ENCODE data around the gene WWOX. TPM values are rescaled to one million over a fixed set of nuclear protein-coding genes. Genes with fewer than 3 reads are reported as not detected.

WWOX gene
- total RNA-seq, 2 experiments from 2014 or later = 16.6 to 19.0 TPM

- no peak for DNase-seq
- Mint-ChIP-seq H3K36me3 (ENCODE audit: low read depth) (no peaks in the 10 kb centered on the region), H3K4me1 (peaks cover 19% of the 10 kb centered on the region), H3K27ac (no peak overlapping the region), H3K9me3 (no peaks in the 10 kb centered on the region), H3K27me3 (no peaks in the 10 kb centered on the region), H3K4me3 (no peak overlapping the region)
- ChIA-PET POLR2A (no interaction called here), CTCF (interaction anchor here (0.9 kb wide), 1 partner anchor 34 kb away, joined by 3 read pairs; no protein-coding TSS in a partner anchor)
These were observed 471.1 kb downstream of the WWOX start for GRCh38 chr16:78570399-78571141.

GRCh38 chr16:78571434-78571833 is 472.0 kb downstream of the WWOX start:
- H3K36me3 Mint-ChIP-seq (ENCODE audit: low read depth) = no peaks in the 10 kb centered on the region
- CTCF ChIA-PET = no interaction called here

GRCh38 chr16:78571898-78572358 is 472.5 kb downstream of the WWOX start:
- no peaks in the 10 kb centered on the region for H3K36me3 Mint-ChIP-seq (ENCODE audit: low read depth)
- no peaks in the 10 kb centered on the region for H3K9me3 Mint-ChIP-seq
- no peak overlapping the region for H3K27ac Mint-ChIP-seq
- no peaks in the 10 kb centered on the region for H3K27me3 Mint-ChIP-seq
- H3K4me1 Mint-ChIP-seq = peaks cover 13% of the 10 kb centered on the region
- no peak overlapping the region for H3K4me3 Mint-ChIP-seq
- ChIA-PET POLR2A (no interaction called here), CTCF (no interaction called here)
- no peak for DNase-seq

More at GRCh38 chr16:78571434-78571833, 472.0 kb downstream of the WWOX start:
- no peak for DNase-seq
- no peaks in the 10 kb centered on the region for H3K9me3 Mint-ChIP-seq
- no peaks in the 10 kb centered on the region for H3K27me3 Mint-ChIP-seq
- H3K27ac Mint-ChIP-seq = no peak overlapping the region
- POLR2A ChIA-PET = no interaction called here
- H3K4me3 Mint-ChIP-seq = no peak overlapping the region
- H3K4me1 Mint-ChIP-seq = peaks cover 15% of the 10 kb centered on the region

GRCh38 chr16:78574571-78574970 is 475.1 kb downstream of the WWOX start:
- CTCF ChIA-PET = no interaction called here
- H3K9me3 Mint-ChIP-seq = peaks cover 2% of the 10 kb centered on the region

DNA sequence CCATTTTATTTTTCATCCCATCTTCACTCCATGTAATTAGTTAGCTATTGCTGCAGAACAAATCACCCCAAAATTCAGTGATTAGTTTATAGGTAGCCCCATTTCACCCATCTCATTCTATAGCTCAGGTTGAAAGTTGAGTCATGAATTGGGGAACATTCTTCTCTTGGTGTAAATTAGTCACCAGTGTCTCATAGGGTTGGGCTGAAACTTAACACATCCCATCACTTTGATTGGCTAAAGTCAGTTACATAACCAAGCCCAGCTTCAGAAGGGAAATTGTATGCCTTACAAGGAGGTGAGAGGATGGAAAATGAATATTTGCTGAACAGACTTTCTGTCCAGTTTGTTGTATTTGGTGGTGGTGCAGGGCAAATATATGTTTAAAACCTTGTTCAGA is 477.5 kb downstream of the WWOX start:
- H3K4me3 Mint-ChIP-seq = no peak overlapping the region
- H3K9me3 Mint-ChIP-seq = peaks cover 2% of the 10 kb centered on the region
- no peaks in the 10 kb centered on the region for H3K36me3 Mint-ChIP-seq (ENCODE audit: low read depth)
- ChIA-PET CTCF (interaction anchor here (0.7 kb wide), 1 partner anchor 16 kb away, joined by 3 read pairs; no protein-coding TSS in a partner anchor), POLR2A (no interaction called here)
- no peak for DNase-seq
- H3K4me1 Mint-ChIP-seq = peaks cover 10% of the 10 kb centered on the region
- no peaks in the 10 kb centered on the region for H3K27me3 Mint-ChIP-seq
- H3K27ac Mint-ChIP-seq = no peak overlapping the region

More at GRCh38 chr16:78574571-78574970, 475.1 kb downstream of the WWOX start:
- H3K4me3 Mint-ChIP-seq = no peak overlapping the region
- DNase-seq = no peak
- peaks cover 18% of the 10 kb centered on the region for H3K4me1 Mint-ChIP-seq
- H3K27me3 Mint-ChIP-seq = no peaks in the 10 kb centered on the region
- POLR2A ChIA-PET = no interaction called here
- H3K36me3 Mint-ChIP-seq (ENCODE audit: low read depth) = no peaks in the 10 kb centered on the region
- H3K27ac Mint-ChIP-seq = no peak overlapping the region

- DNase-seq = no peak
- H3K9me3 Mint-ChIP-seq = peaks cover 2% of the 10 kb centered on the region
- H3K36me3 Mint-ChIP-seq (ENCODE audit: low read depth) = no peaks in the 10 kb centered on the region
- no peak overlapping the region for H3K4me3 Mint-ChIP-seq
- H3K4me1 Mint-ChIP-seq = peaks cover 10% of the 10 kb centered on the region
- POLR2A ChIA-PET = no interaction called here
- peak overlapping the region; percentile 36 for H3K27ac Mint-ChIP-seq
- CTCF ChIA-PET = no interaction called here
- H3K27me3 Mint-ChIP-seq = no peaks in the 10 kb centered on the region
These were observed 478.2 kb downstream of the WWOX start for GRCh38 chr16:78577630-78578029.

GRCh38 chr16:78579020-78579419 is 479.6 kb downstream of the WWOX start:
- peaks cover 2% of the 10 kb centered on the region for H3K9me3 Mint-ChIP-seq
- peaks cover 10% of the 10 kb centered on the region for H3K4me1 Mint-ChIP-seq
- H3K27ac Mint-ChIP-seq = no peak overlapping the region
- H3K27me3 Mint-ChIP-seq = no peaks in the 10 kb centered on the region
- ChIA-PET CTCF (no interaction called here), POLR2A (no interaction called here)
- DNase-seq = no peak
- H3K4me3 Mint-ChIP-seq = no peak overlapping the region
- no peaks in the 10 kb centered on the region for H3K36me3 Mint-ChIP-seq (ENCODE audit: low read depth)

DNA sequence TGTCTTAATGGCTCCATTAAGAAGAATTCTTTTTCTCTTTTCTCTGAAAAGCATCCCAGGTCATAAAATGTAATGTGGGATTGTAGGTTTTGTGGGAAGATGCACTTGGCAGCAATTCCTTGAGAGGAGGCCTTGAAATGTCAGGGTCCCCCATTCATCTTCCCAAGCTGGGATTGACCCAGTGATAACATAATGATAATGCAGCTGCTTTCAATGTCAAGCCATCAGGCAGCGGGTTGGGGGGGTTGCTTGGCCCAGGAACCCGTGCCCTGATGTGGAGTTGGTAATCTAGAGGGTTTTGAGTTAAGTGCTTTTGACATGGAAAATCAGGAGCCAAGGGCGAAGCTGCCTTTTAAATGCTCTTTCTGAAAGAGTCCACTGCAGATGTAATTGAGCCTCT is 484.0 kb downstream of the WWOX start:
- ChIA-PET CTCF (no interaction called here), POLR2A (no interaction called here)
- peaks cover 2% of the 10 kb centered on the region for H3K9me3 Mint-ChIP-seq
- H3K36me3 Mint-ChIP-seq (ENCODE audit: low read depth) = no peaks in the 10 kb centered on the region
- no peak overlapping the region for H3K27ac Mint-ChIP-seq
- no peaks in the 10 kb centered on the region for H3K27me3 Mint-ChIP-seq
- no peak overlapping the region for H3K4me3 Mint-ChIP-seq
- no peaks in the 10 kb centered on the region for H3K4me1 Mint-ChIP-seq
- DNase-seq = no peak

- no peaks in the 10 kb centered on the region for H3K27me3 Mint-ChIP-seq
- no peak overlapping the region for H3K4me3 Mint-ChIP-seq
- CTCF ChIA-PET = no interaction called here
- H3K36me3 Mint-ChIP-seq (ENCODE audit: low read depth) = no peaks in the 10 kb centered on the region
- no peaks in the 10 kb centered on the region for H3K4me1 Mint-ChIP-seq
- POLR2A ChIA-PET = no interaction called here
- no peaks in the 10 kb centered on the region for H3K9me3 Mint-ChIP-seq
- no peak overlapping the region for H3K27ac Mint-ChIP-seq
- no peak for DNase-seq
These were observed 484.9 kb downstream of the WWOX start for GRCh38 chr16:78584213-78584860.

GRCh38 chr16:78584991-78585390 is 485.5 kb downstream of the WWOX start:
- Mint-ChIP-seq H3K36me3 (ENCODE audit: low read depth) (no peaks in the 10 kb centered on the region), H3K4me3 (no peak overlapping the region), H3K4me1 (no peaks in the 10 kb centered on the region), H3K27ac (no peak overlapping the region), H3K27me3 (no peaks in the 10 kb centered on the region), H3K9me3 (no peaks in the 10 kb centered on the region)
- POLR2A ChIA-PET = no interaction called here
- no peak for DNase-seq
- CTCF ChIA-PET = no interaction called here

- H3K27ac Mint-ChIP-seq = no peak overlapping the region
- no peak overlapping the region for H3K4me3 Mint-ChIP-seq
- ChIA-PET POLR2A (no interaction called here), CTCF (no interaction called here)
- no peaks in the 10 kb centered on the region for H3K36me3 Mint-ChIP-seq (ENCODE audit: low read depth)
- H3K27me3 Mint-ChIP-seq = no peaks in the 10 kb centered on the region
- no peaks in the 10 kb centered on the region for H3K9me3 Mint-ChIP-seq
- no peaks in the 10 kb centered on the region for H3K4me1 Mint-ChIP-seq
- DNase-seq = no peak
These were observed 489.9 kb downstream of the WWOX start for GRCh38 chr16:78589331-78589730.

- POLR2A ChIA-PET = no interaction called here
- Mint-ChIP-seq H3K27me3 (no peaks in the 10 kb centered on the region), H3K9me3 (no peaks in the 10 kb centered on the region), H3K4me1 (no peaks in the 10 kb centered on the region), H3K36me3 (ENCODE audit: low read depth) (no peaks in the 10 kb centered on the region), H3K4me3 (no peak overlapping the region), H3K27ac (no peak overlapping the region)
- CTCF ChIA-PET = no interaction called here
- no peak for DNase-seq
These were observed 492.2 kb downstream of the WWOX start for GRCh38 chr16:78591682-78592103.

GRCh38 chr16:78592111-78592510 is 492.7 kb downstream of the WWOX start:
- Mint-ChIP-seq H3K36me3 (ENCODE audit: low read depth) (no peaks in the 10 kb centered on the region), H3K27ac (no peak overlapping the region), H3K4me1 (no peaks in the 10 kb centered on the region), H3K4me3 (no peak overlapping the region), H3K27me3 (no peaks in the 10 kb centered on the region), H3K9me3 (no peaks in the 10 kb centered on the region)
- no peak for DNase-seq
- ChIA-PET CTCF (no interaction called here), POLR2A (no interaction called here)

- H3K27me3 Mint-ChIP-seq = no peaks in the 10 kb centered on the region
- H3K27ac Mint-ChIP-seq = no peak overlapping the region
- no peaks in the 10 kb centered on the region for H3K4me1 Mint-ChIP-seq
- DNase-seq = no peak
- no peak overlapping the region for H3K4me3 Mint-ChIP-seq
- POLR2A ChIA-PET = interaction anchor here (0.7 kb wide), 1 partner anchor 1523 kb away, joined by 3 read pairs; no protein-coding TSS in a partner anchor
- CTCF ChIA-PET = no interaction called here
- H3K9me3 Mint-ChIP-seq = no peaks in the 10 kb centered on the region
- no peaks in the 10 kb centered on the region for H3K36me3 Mint-ChIP-seq (ENCODE audit: low read depth)
These were observed 493.9 kb downstream of the WWOX start for GRCh38 chr16:78593352-78593751.

All from activated CD4-positive, alpha-beta memory T cell treated with anti-CD3 and anti-CD28 coated beads, Interleukin-2, amount 10 ng/mL, durations not matched to agents 7 days and 5 days (primary cell).